Embryonic facial prominence (tissue), 1 donor: ENCODE measurements around the gene GBP1.
"Not testable (repeated sequence)": the region's sequence is repeated elsewhere in the genome, so short reads cannot be mapped to it uniquely, and the experiment has no call there.

Experiments
- DNase-seq: peaks from one replicate; pipeline ENCODE4 v3.0.0-alpha.2; 2016; ENCODE audit errors: extremely low spot score

Gene GBP1

GRCh38 chr1:89051300-89051954, 13.6 kb downstream of the GBP1 start:
- no peak for DNase-seq

GRCh38 chr1:89050649-89051033, 14.4 kb downstream of the GBP1 start:
- no peak for DNase-seq

GRCh38 chr1:89049901-89050648, 14.9 kb downstream of the GBP1 start:
- DNase-seq = not testable (repeated sequence)

- not testable (repeated sequence) for DNase-seq
Measured at GRCh38 chr1:89049187-89049586, 15.8 kb downstream of the GBP1 start.

GRCh38 chr1:89047734-89048133, 17.3 kb downstream of the GBP1 start:
- DNase-seq = no peak

- DNase-seq = not testable (repeated sequence)
Measured at GRCh38 chr1:89046318-89047183, 18.5 kb downstream of the GBP1 start.

GRCh38 chr1:89044970-89045721, 19.9 kb downstream of the GBP1 start:
- DNase-seq = no peak

- no peak for DNase-seq
Measured at GRCh38 chr1:89043940-89044339, 21.1 kb downstream of the GBP1 start.

- no peak for DNase-seq
Measured at GRCh38 chr1:89042491-89042890, 22.5 kb downstream of the GBP1 start.

GRCh38 chr1:89041721-89042120, 23.3 kb downstream of the GBP1 start:
- DNase-seq = no peak

- no peak for DNase-seq
Measured at GRCh38 chr1:89041119-89041641, 23.8 kb downstream of the GBP1 start.

- no peak for DNase-seq
Measured at GRCh38 chr1:89040315-89040626, 24.7 kb downstream of the GBP1 start.

- no peak for DNase-seq
Measured at GRCh38 chr1:89037186-89037585, 27.8 kb downstream of the GBP1 start.

- DNase-seq = no peak
Measured at GRCh38 chr1:89035080-89035479, 29.9 kb downstream of the GBP1 start.

- DNase-seq = not testable (repeated sequence)
Measured at GRCh38 chr1:89034004-89034403, 31.0 kb downstream of the GBP1 start.

- DNase-seq = not testable (repeated sequence)
Measured at GRCh38 chr1:89029051-89029450, 36.0 kb downstream of the GBP1 start.

- DNase-seq = no peak
Measured at GRCh38 chr1:89025928-89026327, 39.1 kb downstream of the GBP1 start.

GRCh38 chr1:89023026-89023425, 42.0 kb downstream of the GBP1 start:
- no peak for DNase-seq

- no peak for DNase-seq
Measured at GRCh38 chr1:89022167-89022959, 42.6 kb downstream of the GBP1 start, which contains the start of gene GBP3. Gene GBP3, minus strand, starts transcription at chr1:89022866. Its CDS starts 2,145 bp downstream, at chr1:89020721.

- DNase-seq = not testable (repeated sequence)
Measured at GRCh38 chr1:89018318-89018717, 46.7 kb downstream of the GBP1 start.

- DNase-seq = no peak
Measured at GRCh38 chr1:89008511-89008910, 56.5 kb downstream of the GBP1 start.
